Vagina (tissue), 2 donors: ENCODE results near the gene RNPEP. TPM values are rescaled to one million over a fixed set of nuclear protein-coding genes. Genes with fewer than 3 reads are reported as not detected.

Experiments
- DNase-seq, 2 donors: peaks; one replicate each; pipeline ENCODE4 v3.0.0-alpha.2; 2017; ENCODE audit errors: extremely low spot score in 2 of 2
- H3K27ac ChIP-seq: fragments of 200-600 bp; sonication (generic); one replicate; pipeline ENCODE4 v1.5.1; 2019
- H3K27me3 ChIP-seq: fragments of 200-600 bp; sonication (generic); one replicate; pipeline ENCODE4 v1.5.1; 2019
- H3K36me3 ChIP-seq, 2 donors: fragments of 200-600 bp; sonication (generic); one replicate each; pipeline ENCODE4 v1.5.1; 2017 to 2019
- H3K4me1 ChIP-seq: fragments of 200-600 bp; sonication (generic); one replicate; pipeline ENCODE4 v1.5.1; 2019
- H3K4me3 ChIP-seq, 2 donors: fragments of 200-600 bp; sonication (generic); 1 replicate in 1 of 2; 2 replicates in 1 of 2; pipeline ENCODE4 v1.5.1; 2016 to 2019
- H3K9me3 ChIP-seq: fragments of 200-600 bp; sonication (generic); one replicate; pipeline ENCODE4 v1.5.1; 2019
- CTCF ChIP-seq, 3 experiments: fragments of 450-650 bp in 2 of 3; fragments of 200-600 bp in 1 of 3; sonication (generic) in 1 of 3; IDR thresholded peaks; one replicate each; pipeline ENCODE4 v1.5.1; 2017 to 2019; ENCODE audit warnings: antibody characterized with exemption in 3 of 3, mild to moderate bottlenecking in 2 of 3, moderate library complexity in 2 of 3
- POLR2A ChIP-seq, 2 donors: fragments of 450-650 bp; IDR thresholded peaks; one replicate each; pipeline ENCODE4 v1.6.1; 2017; ENCODE audit warnings: antibody characterized with exemption in 2 of 2, mild to moderate bottlenecking in 2 of 2, moderate library complexity in 2 of 2
- POLR2AphosphoS5 ChIP-seq, 2 donors: sonication (generic); formaldehyde crosslinking; IDR thresholded peaks; one replicate each; pipeline ENCODE4 v1.9.0; 2017; ENCODE audit warnings: antibody characterized with exemption in 2 of 2, mild to moderate bottlenecking in 2 of 2, low read depth in 1 of 2; ENCODE audit not compliant: insufficient read depth in 1 of 2
- intact Hi-C: fragments of 100-400 bp; cut with DNase I; formaldehyde crosslinking; loops from one replicate; pipeline ENCODE4 v1.15.1; 2023
- total RNA-seq: library from RNA; depleted of rRNA; stranded (reverse); fragments of >200 nt; gene quantifications from one replicate; pipeline ENCODE4 v1.2.3, GENCODE V29; 2016

RNPEP gene
- total RNA-seq = 97.7 TPM

DNA sequence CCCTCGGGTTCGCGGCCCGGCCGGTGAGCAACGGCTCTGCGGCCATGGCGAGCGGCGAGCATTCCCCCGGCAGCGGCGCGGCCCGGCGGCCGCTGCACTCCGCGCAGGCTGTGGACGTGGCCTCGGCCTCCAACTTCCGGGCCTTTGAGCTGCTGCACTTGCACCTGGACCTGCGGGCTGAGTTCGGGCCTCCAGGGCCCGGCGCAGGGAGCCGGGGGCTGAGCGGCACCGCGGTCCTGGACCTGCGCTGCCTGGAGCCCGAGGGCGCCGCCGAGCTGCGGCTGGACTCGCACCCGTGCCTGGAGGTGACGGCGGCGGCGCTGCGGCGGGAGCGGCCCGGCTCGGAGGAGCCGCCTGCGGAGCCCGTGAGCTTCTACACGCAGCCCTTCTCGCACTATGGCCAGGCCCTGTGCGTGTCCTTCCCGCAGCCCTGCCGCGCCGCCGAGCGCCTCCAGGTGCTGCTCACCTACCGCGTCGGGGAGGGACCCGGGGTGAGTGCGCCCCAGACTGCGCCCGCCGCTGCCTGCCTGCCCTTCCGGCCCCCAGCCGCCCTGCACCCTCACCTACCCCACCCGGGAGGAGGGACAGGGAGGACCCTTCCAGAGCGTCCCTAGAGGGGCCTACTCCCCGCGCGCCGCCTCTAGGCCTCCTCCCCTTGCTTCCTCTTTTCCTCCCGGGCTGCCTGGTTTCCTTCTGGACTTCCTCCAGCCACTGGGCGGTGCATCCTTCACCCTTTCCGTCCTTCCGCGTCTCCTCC, at the start of gene RNPEP:
RNPEP (plus strand) TSS at position 26 of the 757 bp plus-strand sequence; CDS start at position 45, 19 bp downstream.
- no peaks in the 10 kb centered on the region for H3K36me3 ChIP-seq
- peaks cover 40% of the 10 kb centered on the region for H3K4me1 ChIP-seq
- TF ChIP-seq POLR2AphosphoS5 (IDR thresholded peaks at IDR 0.05; ENCODE audit: insufficient read depth in 1 of 2, low read depth in 1 of 2) (peak in 1 of 2 donors; percentile 72), CTCF (IDR thresholded peaks at IDR 0.05) (peak in 1 of 3 experiments; percentile 16), POLR2A (IDR thresholded peaks at IDR 0.05) (peak in 1 of 2 donors; percentile 73)
- intact Hi-C loops = no loop called here
- DNase-seq = no peak
- H3K27ac ChIP-seq = peak within 1 kb of the TSS; percentile 94
- H3K9me3 ChIP-seq = no peaks in the 10 kb centered on the region
- no peaks in the 10 kb centered on the region for H3K27me3 ChIP-seq
- peak within 1 kb of the TSS; percentile 85 to 91 for H3K4me3 ChIP-seq

DNA sequence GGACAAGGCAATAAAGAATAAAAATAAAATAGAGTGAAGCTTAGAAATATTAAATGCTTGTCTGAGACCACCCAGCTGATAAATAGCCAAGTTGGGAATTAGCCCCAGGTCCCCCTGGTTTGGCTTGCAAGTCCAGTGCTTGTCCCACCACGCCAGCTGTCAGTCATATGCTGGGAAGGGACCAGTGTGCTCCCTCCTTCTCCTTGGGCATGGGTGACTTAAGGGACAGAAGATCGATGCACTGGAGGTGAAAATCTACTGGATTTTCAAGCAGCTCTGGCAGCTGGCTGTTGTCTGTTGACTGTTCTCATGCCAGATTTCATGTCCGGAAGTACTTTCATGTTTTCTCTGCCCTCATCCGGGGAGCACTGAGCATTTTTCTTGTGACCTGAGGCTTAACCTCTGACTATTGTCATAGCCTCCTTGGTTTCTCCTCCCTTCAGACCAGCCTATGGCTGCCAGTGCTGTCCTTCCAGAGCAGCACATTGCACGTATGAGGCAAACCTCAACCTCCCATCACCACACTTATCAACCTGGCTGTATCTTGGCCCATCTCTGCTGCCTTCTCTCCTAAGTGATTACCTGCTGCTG, 48.5 kb upstream of the RNPEP start:
- Histone ChIP-seq H3K36me3 (no peaks in the 10 kb centered on the region), H3K27ac (peak overlapping the region; percentile 60), H3K9me3 (no peaks in the 10 kb centered on the region), H3K4me3 (no peak overlapping the region), H3K27me3 (no peaks in the 10 kb centered on the region), H3K4me1 (peaks cover 31% of the 10 kb centered on the region)
- intact Hi-C loops = no loop called here
- no peak for DNase-seq
- TF ChIP-seq POLR2A (IDR thresholded peaks at IDR 0.05) (no peak), CTCF (IDR thresholded peaks at IDR 0.05) (no peak), POLR2AphosphoS5 (IDR thresholded peaks at IDR 0.05; ENCODE audit: insufficient read depth in 1 of 2, low read depth in 1 of 2) (no peak)

DNA sequence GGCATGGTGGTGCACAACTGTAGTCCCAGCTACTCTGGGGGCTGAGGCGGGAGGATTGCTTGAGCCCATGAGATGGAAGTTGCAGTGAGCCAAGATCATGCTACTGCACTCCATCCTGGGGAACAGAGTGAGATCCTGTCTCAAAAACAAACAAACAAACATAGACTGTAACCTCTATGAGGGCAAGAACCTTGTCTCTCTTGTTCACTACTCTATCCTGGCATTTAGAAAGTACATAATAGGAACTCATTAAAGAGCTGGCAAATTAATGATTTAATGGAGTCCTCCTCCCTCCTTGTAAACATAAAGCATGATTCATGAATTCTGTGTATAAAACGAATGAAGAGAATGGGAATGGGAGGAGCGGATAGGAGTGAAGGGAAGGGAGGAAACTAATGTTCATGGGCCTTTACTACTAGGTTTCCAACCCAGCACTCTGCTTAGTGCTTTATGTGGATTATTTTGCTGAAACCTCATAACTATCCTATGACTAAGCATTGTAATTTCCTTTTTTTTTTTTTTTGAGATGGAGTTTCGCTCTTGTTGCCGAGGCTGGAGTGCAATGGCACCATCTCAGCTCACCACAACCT, 44.7 kb upstream of the RNPEP start:
- H3K27me3 ChIP-seq = no peaks in the 10 kb centered on the region
- no peak overlapping the region for H3K4me3 ChIP-seq
- H3K4me1 ChIP-seq = peaks cover 51% of the 10 kb centered on the region
- intact Hi-C loops = no loop called here
- no peaks in the 10 kb centered on the region for H3K9me3 ChIP-seq
- no peaks in the 10 kb centered on the region for H3K36me3 ChIP-seq
- peak overlapping the region; percentile 88 for H3K27ac ChIP-seq
- DNase-seq = no peak
- peak in 1 of 2 donors; percentile 57 for TF ChIP-seq POLR2AphosphoS5 (IDR thresholded peaks at IDR 0.05; ENCODE audit: insufficient read depth in 1 of 2, low read depth in 1 of 2)
- TF ChIP-seq POLR2A (IDR thresholded peaks at IDR 0.05) = no peak

DNA sequence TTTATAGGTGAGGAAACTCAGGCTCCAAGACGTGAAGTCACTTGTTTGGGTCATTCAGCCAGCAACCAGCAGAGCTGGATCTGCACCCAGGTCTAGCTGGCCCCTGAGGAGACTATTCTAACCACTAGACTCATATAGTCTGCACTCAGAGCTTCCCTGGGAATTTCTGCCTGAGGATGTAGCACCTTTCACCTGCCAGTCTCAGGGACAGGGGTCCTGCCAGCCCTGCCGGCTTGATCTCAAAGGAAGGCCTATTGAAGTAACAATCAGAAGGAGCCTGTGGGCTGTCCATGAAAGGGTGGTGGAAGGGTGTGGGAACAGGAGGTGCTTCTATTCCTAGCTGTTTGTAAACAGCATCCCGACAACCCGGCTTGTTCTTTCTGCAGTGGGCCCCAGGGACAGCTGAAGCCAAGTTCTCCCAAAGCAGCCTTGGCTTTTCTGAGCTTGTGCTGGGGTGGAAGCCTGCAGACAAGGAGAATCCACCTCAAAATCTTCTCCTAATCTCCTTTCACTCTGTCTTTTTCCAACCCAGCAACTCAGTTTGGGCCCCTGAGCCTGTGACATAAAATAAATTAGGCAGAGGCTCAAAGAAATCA, 43.9 kb upstream of the RNPEP start:
- peak overlapping the region; percentile 88 for H3K27ac ChIP-seq
- TF ChIP-seq POLR2A (IDR thresholded peaks at IDR 0.05) (no peak), CTCF (IDR thresholded peaks at IDR 0.05) (no peak), POLR2AphosphoS5 (IDR thresholded peaks at IDR 0.05; ENCODE audit: insufficient read depth in 1 of 2, low read depth in 1 of 2) (no peak)
- H3K9me3 ChIP-seq = no peaks in the 10 kb centered on the region
- H3K4me3 ChIP-seq = peak overlapping the region in 1 of 2 donors; percentile 21
- H3K27me3 ChIP-seq = no peaks in the 10 kb centered on the region
- no peaks in the 10 kb centered on the region for H3K36me3 ChIP-seq
- DNase-seq = no peak
- peaks cover 51% of the 10 kb centered on the region for H3K4me1 ChIP-seq
- intact Hi-C loops = no loop called here

DNA sequence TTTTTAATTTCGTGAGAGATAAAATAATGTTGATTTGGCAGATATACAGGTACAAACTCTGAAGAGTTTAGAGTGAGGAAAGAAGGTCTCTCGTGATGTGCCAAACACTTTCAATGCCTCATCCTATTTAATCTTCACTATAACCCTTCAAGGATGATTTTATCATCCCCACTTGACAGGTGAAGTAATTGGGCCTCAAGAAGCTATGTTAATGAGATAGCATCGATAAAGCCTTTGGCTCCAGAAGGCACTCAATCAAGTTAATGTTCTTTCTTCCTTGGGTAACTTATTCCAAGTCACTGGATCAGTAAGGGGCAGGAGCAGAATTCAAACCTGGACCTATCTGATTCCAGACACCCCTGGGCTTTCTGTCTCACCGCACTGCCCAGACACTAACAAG, 43.3 kb upstream of the RNPEP start:
- Histone ChIP-seq H3K4me1 (peaks cover 46% of the 10 kb centered on the region), H3K36me3 (no peaks in the 10 kb centered on the region), H3K4me3 (peak overlapping the region; percentile 10 to 25), H3K27me3 (no peaks in the 10 kb centered on the region), H3K27ac (peak overlapping the region; percentile 88), H3K9me3 (no peaks in the 10 kb centered on the region)
- intact Hi-C loops = no loop called here
- TF ChIP-seq POLR2A (IDR thresholded peaks at IDR 0.05) (no peak), POLR2AphosphoS5 (IDR thresholded peaks at IDR 0.05; ENCODE audit: insufficient read depth in 1 of 2, low read depth in 1 of 2) (no peak)
- DNase-seq = no peak
